ENCODE results near the gene SGF29. TPM values are rescaled to one million over a fixed set of nuclear protein-coding genes. Genes with fewer than 3 reads are reported as not detected.

SGF29 gene
- total RNA-seq, 2 donors from 2014 or later = 25.2 to 30.7 TPM

GRCh38 chr16:28572696-28573510 is 19.2 kb downstream of the SGF29 start:
- no peaks in the 10 kb centered on the region for H3K36me3 ChIP-seq (replicated peaks in 1 of 2; ENCODE audit: insufficient read depth in 1 of 2, low read depth in 2 of 2)
- no peak for ATAC-seq
- intact Hi-C loops (cut with DNase I) = no loop called here
- WGBS, 2 donors = 70 to 71% methylated on average over 15 of the region's 15 CpGs
- H3K27ac ChIP-seq = no peak overlapping the region
- no peaks in the 10 kb centered on the region for H3K27me3 ChIP-seq
- no peaks in the 10 kb centered on the region for H3K9me3 ChIP-seq
- no peak for TF ChIP-seq CTCF (IDR thresholded peaks at IDR 0.05)
- no peak for TF ChIP-seq POLR2A (IDR thresholded peaks at IDR 0.05)
- peak in 1 of 4 donors; percentile 7 for DNase-seq
- H3K4me1 ChIP-seq = no peaks in the 10 kb centered on the region
- H3K4me3 ChIP-seq = no peak overlapping the region

GRCh38 chr16:28573738-28574718 is 20.3 kb downstream of the SGF29 start:
- ATAC-seq (no peak), DNase-seq (no peak)
- TF ChIP-seq POLR2A (IDR thresholded peaks at IDR 0.05) (no peak), CTCF (IDR thresholded peaks at IDR 0.05) (no peak)
- no peak overlapping the region for H3K4me3 ChIP-seq
- H3K36me3 ChIP-seq (replicated peaks in 1 of 2; ENCODE audit: insufficient read depth in 1 of 2, low read depth in 2 of 2) = no peaks in the 10 kb centered on the region
- no peaks in the 10 kb centered on the region for H3K4me1 ChIP-seq
- WGBS, 2 donors = 76 to 80% methylated on average over 17 of the region's 17 CpGs
- H3K27ac ChIP-seq = no peak overlapping the region
- H3K9me3 ChIP-seq = no peaks in the 10 kb centered on the region
- intact Hi-C loops (cut with DNase I) = no loop called here
- H3K27me3 ChIP-seq = no peaks in the 10 kb centered on the region

GRCh38 chr16:28574925-28575324 is 21.2 kb downstream of the SGF29 start:
- DNase-seq (no peak), ATAC-seq (no peak)
- Histone ChIP-seq H3K27ac (no peak overlapping the region), H3K36me3 (replicated peaks in 1 of 2; ENCODE audit: insufficient read depth in 1 of 2, low read depth in 2 of 2) (no peaks in the 10 kb centered on the region), H3K27me3 (no peaks in the 10 kb centered on the region), H3K9me3 (no peaks in the 10 kb centered on the region), H3K4me3 (no peak overlapping the region), H3K4me1 (no peaks in the 10 kb centered on the region)
- TF ChIP-seq POLR2A (IDR thresholded peaks at IDR 0.05) (no peak), CTCF (IDR thresholded peaks at IDR 0.05) (no peak)
- intact Hi-C loops (cut with DNase I) = no loop called here
- WGBS, 2 donors = 93 to 94% methylated on average over 2 of the region's 2 CpGs

GRCh38 chr16:28575446-28576109 is 21.9 kb downstream of the SGF29 start:
- Histone ChIP-seq H3K4me3 (no peak overlapping the region), H3K27ac (no peak overlapping the region), H3K9me3 (no peaks in the 10 kb centered on the region), H3K4me1 (no peaks in the 10 kb centered on the region), H3K36me3 (replicated peaks in 1 of 2; ENCODE audit: insufficient read depth in 1 of 2, low read depth in 2 of 2) (no peaks in the 10 kb centered on the region), H3K27me3 (no peaks in the 10 kb centered on the region)
- TF ChIP-seq CTCF (IDR thresholded peaks at IDR 0.05) (no peak), POLR2A (IDR thresholded peaks at IDR 0.05) (no peak)
- WGBS, 2 donors = 92 to 93% methylated on average over 8 of the region's 8 CpGs
- ATAC-seq (no peak), DNase-seq (no peak)
- intact Hi-C loops (cut with DNase I) = no loop called here
